Liver (tissue), 9 donors: Measurements from ENCODE around the gene MIDN. TPM values are rescaled to one million over a fixed set of nuclear protein-coding genes. Genes with fewer than 3 reads are reported as not detected.

Experiments
- DNase-seq: peaks from one replicate; pipeline ENCODE4 v3.0.0-alpha.2; 2017; ENCODE audit warnings: low spot score
- H3K27ac ChIP-seq, 2 donors: one replicate each; pipeline ENCODE4 v1.7.0; 2013; ENCODE audit warnings: inconsistent platforms in 2 of 2, low read length in 2 of 2, control low read depth in 1 of 2, low read depth in 1 of 2, mild to moderate bottlenecking in 1 of 2
- H3K27me3 ChIP-seq, 4 donors: one replicate each; pipeline versions ENCODE4 v1.6.1 to v1.7.0; 2013; ENCODE audit warnings: low read length in 3 of 4, inconsistent platforms in 1 of 4, mild to moderate bottlenecking in 1 of 4, moderate library complexity in 1 of 4; ENCODE audit not compliant: control insufficient read depth in 4 of 4, insufficient read depth in 4 of 4
- H3K36me3 ChIP-seq, 4 donors: one replicate each; pipeline versions ENCODE4 v1.6.1 to v1.7.0; 2013; ENCODE audit warnings: low read length in 3 of 4, mild to moderate bottlenecking in 3 of 4, low read depth in 1 of 4, moderate library complexity in 1 of 4; ENCODE audit not compliant: control insufficient read depth in 4 of 4, insufficient read depth in 3 of 4
- H3K4me1 ChIP-seq, 4 donors: one replicate each; pipeline versions ENCODE4 v1.6.1 to v1.7.0; 2013; ENCODE audit warnings: low read length in 3 of 4, mild to moderate bottlenecking in 3 of 4, moderate library complexity in 1 of 4; ENCODE audit not compliant: control insufficient read depth in 4 of 4, insufficient read depth in 4 of 4
- H3K4me3 ChIP-seq, 3 donors: one replicate each; pipeline versions ENCODE4 v1.6.1 to v1.7.0; 2013; ENCODE audit warnings: low read length in 3 of 3, control low read depth in 1 of 3, low read depth in 1 of 3, mild to moderate bottlenecking in 1 of 3
- H3K9ac ChIP-seq, 2 donors: one replicate each; pipeline ENCODE4 v1.7.0; 2013; ENCODE audit warnings: low read length in 2 of 2, mild to moderate bottlenecking in 2 of 2, moderate library complexity in 2 of 2, control low read depth in 1 of 2, low read depth in 1 of 2
- H3K9me3 ChIP-seq, 4 donors: one replicate each; pipeline versions ENCODE4 v1.6.1 to v1.7.0; 2013; ENCODE audit warnings: low read length in 3 of 4; ENCODE audit not compliant: control insufficient read depth in 4 of 4
- EGR1 ChIP-seq, 2 donors: IDR thresholded peaks; 2 replicates each; pipeline ENCODE4 v1.6.1; 2016 to 2018; ENCODE audit warnings: antibody characterized with exemption in 2 of 2, low read depth in 2 of 2
- FOXA1 ChIP-seq: IDR thresholded peaks from 2 replicates; pipeline ENCODE4 v1.6.1; 2016; ENCODE audit warnings: antibody characterized with exemption
- FOXA2 ChIP-seq: IDR thresholded peaks from 2 replicates; pipeline ENCODE4 v1.6.1; 2016; ENCODE audit warnings: antibody characterized with exemption
- GABPA ChIP-seq, 2 donors: IDR thresholded peaks in 1 of 2; conservative IDR thresholded peaks in 1 of 2; 2 replicates each; pipeline ENCODE4 v1.6.1; 2016; ENCODE audit warnings: antibody characterized with exemption in 2 of 2, mild to moderate bottlenecking in 1 of 2, moderate library complexity in 1 of 2
- HNF4A ChIP-seq, 2 donors: conservative IDR thresholded peaks; 2 replicates each; pipeline ENCODE4 v1.6.1; 2016; ENCODE audit warnings: antibody characterized with exemption in 2 of 2, mild to moderate bottlenecking in 2 of 2
- HNF4G ChIP-seq: IDR thresholded peaks from 2 replicates; pipeline ENCODE4 v1.6.1; 2016; ENCODE audit warnings: antibody characterized with exemption
- JUND ChIP-seq, 2 donors: IDR thresholded peaks; 2 replicates each; pipeline ENCODE4 v1.6.1; 2016; ENCODE audit warnings: antibody characterized with exemption in 2 of 2
- RAD21 ChIP-seq, 2 donors: IDR thresholded peaks; 2 replicates each; pipeline ENCODE4 v1.6.1; 2016; ENCODE audit warnings: antibody characterized with exemption in 2 of 2, mild to moderate bottlenecking in 2 of 2
- RXRA ChIP-seq, 2 donors: IDR thresholded peaks; 2 replicates each; pipeline ENCODE4 v1.6.1; 2017 to 2018; ENCODE audit warnings: antibody characterized with exemption in 2 of 2, mild to moderate bottlenecking in 1 of 2
- TAF1 ChIP-seq: conservative IDR thresholded peaks from 2 replicates; pipeline ENCODE4 v1.6.1; 2016; ENCODE audit warnings: antibody characterized with exemption, mild to moderate bottlenecking
- YY1 ChIP-seq: IDR thresholded peaks from 2 replicates; pipeline ENCODE4 v1.6.1; 2016; ENCODE audit warnings: antibody characterized with exemption, mild to moderate bottlenecking
- WGBS: extraction: QIAGEN DNeasy Blood & Tissue Kit; methylation state at CpG from one replicate; pipeline ENCODE4 v1.1.7; 2013; 5-methylcytosine and 5-hydroxymethylcytosine counted together
- polyA plus RNA-seq, 2 donors: library from polyadenylated mRNA; stranded (reverse) in 1 of 2; unstranded in 1 of 2; fragments of 200-250 nt in 1 of 2; fragments of >200 nt in 1 of 2; fragmentation: Nextera tagmentation in 1 of 2; extraction: Ambion mirVana in 1 of 2; gene quantifications; one replicate each; pipeline versions ENCODE4 v1.2.1 to v1.2.3, GENCODE V29; 2013 to 2015
- total RNA-seq, 2 donors: library from RNA; depleted of rRNA; stranded (reverse); fragments of >200 nt; gene quantifications; one replicate each; pipeline ENCODE4 v1.2.3, GENCODE V29; 2014
- TF ChIP-seq, protein P1 (sequence below): IDR thresholded peaks from 2 replicates; pipeline ENCODE4 v1.6.1; 2016; ENCODE audit warnings: antibody characterized with exemption
- TF ChIP-seq, protein P2 (sequence below): IDR thresholded peaks from 2 replicates; pipeline ENCODE4 v1.6.1; 2016; ENCODE audit warnings: antibody characterized with exemption
- TF ChIP-seq, protein P3 (sequence below): fragments of 150-350 bp; IDR thresholded peaks from 2 replicates; pipeline ENCODE4 v1.5.1; 2017; ENCODE audit warnings: improper control_type of control experiment, low read depth, low read length; ENCODE audit not compliant: missing input control
- TF ChIP-seq, protein P4 (sequence below): IDR thresholded peaks from 2 replicates; pipeline ENCODE4 v1.6.1; 2016; ENCODE audit warnings: antibody characterized with exemption
- donor health status: healthy.
- donor health status: healthy.
- donor health status: healthy.
- donor health status: healthy.
- donor health status: healthy.

Gene MIDN
- total and polyA plus RNA-seq, 4 donors, result 2.9 to 22.9 (median 11.8) TPM

DNA sequence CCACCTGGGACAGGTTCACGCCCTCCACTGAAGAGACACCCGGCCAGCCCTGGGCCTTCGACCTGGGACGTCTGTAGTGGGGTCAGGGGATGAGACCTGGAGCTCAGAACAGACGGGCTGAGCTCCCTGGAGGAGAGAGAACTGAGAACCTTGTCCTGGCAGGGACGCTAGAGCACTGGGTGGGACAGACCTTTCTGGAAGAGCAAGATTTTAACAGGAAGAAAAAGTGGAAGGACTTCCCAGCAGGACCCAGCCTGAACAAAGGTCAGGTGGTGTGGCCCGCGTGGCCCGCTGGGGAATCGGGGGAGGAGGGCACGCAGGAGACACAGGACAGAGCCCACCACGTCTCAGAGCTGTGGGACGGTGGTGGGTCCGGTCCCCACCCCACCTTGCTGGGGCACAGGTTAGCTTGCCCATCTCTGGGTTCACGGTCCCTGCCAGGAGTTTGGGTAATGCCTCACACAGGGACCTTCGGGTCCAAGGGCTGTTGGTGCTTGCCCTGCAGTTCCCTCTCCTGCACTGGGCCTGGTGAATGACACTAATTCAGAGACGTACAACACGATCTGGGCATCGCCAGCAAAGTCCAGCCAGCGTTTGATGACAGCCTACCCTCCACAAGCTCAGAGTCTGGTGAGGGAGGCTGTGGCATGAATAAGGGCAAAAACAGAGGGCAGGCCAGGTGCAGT lies 36.1 kb downstream of the MIDN start (continued):
- TF ChIP-seq, protein P1, sequence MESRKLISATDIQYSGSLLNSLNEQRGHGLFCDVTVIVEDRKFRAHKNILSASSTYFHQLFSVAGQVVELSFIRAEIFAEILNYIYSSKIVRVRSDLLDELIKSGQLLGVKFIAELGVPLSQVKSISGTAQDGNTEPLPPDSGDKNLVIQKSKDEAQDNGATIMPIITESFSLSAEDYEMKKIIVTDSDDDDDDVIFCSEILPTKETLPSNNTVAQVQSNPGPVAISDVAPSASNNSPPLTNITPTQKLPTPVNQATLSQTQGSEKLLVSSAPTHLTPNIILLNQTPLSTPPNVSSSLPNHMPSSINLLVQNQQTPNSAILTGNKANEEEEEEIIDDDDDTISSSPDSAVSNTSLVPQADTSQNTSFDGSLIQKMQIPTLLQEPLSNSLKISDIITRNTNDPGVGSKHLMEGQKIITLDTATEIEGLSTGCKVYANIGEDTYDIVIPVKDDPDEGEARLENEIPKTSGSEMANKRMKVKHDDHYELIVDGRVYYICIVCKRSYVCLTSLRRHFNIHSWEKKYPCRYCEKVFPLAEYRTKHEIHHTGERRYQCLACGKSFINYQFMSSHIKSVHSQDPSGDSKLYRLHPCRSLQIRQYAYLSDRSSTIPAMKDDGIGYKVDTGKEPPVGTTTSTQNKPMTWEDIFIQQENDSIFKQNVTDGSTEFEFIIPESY, result no peak
- TF ChIP-seq JUND (IDR thresholded peaks at IDR 0.05) (no peak), TAF1 (no peak), RAD21 (IDR thresholded peaks at IDR 0.05) (peak in 1 of 2 donors; percentile 9), HNF4A (conservative IDR thresholded peaks at IDR 0.05) (peak; percentile 80 to 82), HNF4G (peak; percentile 36), EGR1 (IDR thresholded peaks at IDR 0.05; ENCODE audit: low read depth in 2 of 2) (peak in 1 of 2 donors; percentile 8), GABPA (IDR thresholded peaks at IDR 0.05 in 1 of 2, conservative IDR thresholded peaks at IDR 0.05 in 1 of 2) (no peak)
- TF ChIP-seq, protein P2, sequence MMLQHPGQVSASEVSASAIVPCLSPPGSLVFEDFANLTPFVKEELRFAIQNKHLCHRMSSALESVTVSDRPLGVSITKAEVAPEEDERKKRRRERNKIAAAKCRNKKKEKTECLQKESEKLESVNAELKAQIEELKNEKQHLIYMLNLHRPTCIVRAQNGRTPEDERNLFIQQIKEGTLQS, result no peak

DNA sequence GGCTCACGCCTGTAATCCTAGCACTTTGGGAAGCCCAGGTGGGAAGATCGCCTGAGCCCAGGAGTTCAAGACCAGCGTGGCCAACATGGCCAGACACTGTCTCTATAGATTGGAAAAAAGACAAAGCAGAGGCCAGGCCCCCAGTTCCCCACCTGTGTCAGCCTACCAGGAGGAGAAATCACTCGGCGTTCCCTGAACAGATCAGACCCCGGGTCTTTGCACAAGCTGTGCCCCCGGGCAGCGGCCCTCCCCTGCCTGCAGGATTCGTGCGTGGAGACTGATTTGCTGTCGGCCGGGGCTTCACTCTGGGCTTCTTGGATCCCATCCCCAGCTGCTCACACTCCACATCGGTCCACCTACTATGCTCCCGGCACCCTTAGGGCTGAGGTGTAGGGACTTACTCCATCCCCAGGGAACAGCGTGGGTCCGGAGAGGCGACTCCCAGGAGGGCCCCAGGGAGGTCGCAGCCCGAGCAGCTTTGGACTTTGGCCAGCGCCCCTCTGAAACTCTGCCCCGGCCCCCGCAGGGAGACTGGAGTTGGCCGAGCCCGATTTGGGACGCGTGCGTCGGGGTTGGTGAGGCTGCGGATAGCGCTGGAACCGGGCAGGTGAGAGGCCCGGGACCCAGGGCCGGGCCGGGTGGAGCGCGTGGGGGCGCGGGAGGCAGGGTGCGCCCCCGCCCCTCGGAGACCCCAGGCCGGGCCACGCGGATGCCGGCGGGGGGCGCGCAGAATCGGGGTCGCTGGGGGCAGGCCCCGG lies 36.8 kb downstream of the MIDN start:
- peak overlapping the region; percentile 82 to 90 for H3K27ac ChIP-seq
- H3K27me3 ChIP-seq, result no peaks in the 10 kb centered on the region
- H3K4me3 ChIP-seq, result peak overlapping the region in 1 of 3 donors; percentile 73
- no peak for DNase-seq
- TF ChIP-seq TAF1, result no peak
- H3K4me1 ChIP-seq, result peaks cover 15 to 53% (median 34%) of the 10 kb centered on the region in 4 donors
- H3K36me3 ChIP-seq, result no peaks in the 10 kb centered on the region
- 25% methylated on average over 51 of the region's 51 CpGs for WGBS
- peak overlapping the region in 1 of 2 donors; percentile 37 for H3K9ac ChIP-seq
- no peaks in the 10 kb centered on the region for H3K9me3 ChIP-seq

DNA sequence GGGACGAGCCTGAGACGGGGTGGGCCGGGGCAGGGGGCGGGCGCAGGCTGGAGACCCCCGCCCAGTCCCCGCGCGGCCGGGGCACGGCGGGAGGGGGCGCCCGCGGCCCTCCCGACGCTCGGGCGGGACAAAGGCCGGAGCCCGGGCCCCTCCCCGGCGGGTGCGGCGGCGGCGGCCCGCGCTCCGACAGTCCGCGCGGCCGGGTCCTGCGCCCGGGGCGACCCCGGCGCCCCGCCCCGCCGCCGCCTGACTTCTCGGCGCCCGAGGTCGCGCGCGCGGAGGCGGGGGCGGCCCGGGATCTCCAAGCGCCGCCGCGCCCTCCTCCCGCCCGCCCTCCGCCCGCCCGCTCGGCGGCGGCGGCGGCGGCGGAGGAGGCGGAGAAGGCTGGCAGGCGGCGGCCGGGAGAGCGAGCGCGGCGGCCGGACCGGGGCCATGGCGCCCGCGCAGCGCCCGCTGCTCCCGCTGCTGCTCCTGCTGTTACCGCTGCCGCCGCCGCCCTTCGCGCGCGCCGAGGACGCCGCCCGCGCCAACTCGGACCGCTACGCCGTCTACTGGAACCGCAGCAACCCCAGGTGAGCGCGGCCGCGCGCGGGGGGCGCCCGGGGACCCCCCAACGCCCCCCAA lies 37.5 kb downstream of the MIDN start, which contains the start of gene EFNA2:
EFNA2 (plus strand) TSS at position 137 of the 624 bp plus-strand sequence; CDS start at position 433, 296 bp downstream.
- no peak for DNase-seq
- H3K36me3 ChIP-seq, result no peaks in the 10 kb centered on the region
- H3K4me3 ChIP-seq, result peak within 1 kb of the TSS in 2 of 3 donors; percentile 2 to 73
- no peaks in the 10 kb centered on the region for H3K27me3 ChIP-seq
- no peaks in the 10 kb centered on the region for H3K9me3 ChIP-seq
- peak within 1 kb of the TSS in 1 of 2 donors; percentile 37 for H3K9ac ChIP-seq
- H3K4me1 ChIP-seq, result peaks cover 15 to 55% (median 34%) of the 10 kb centered on the region in 4 donors
- under 1% methylated on average over 113 of the region's 113 CpGs for WGBS
- peak within 1 kb of the TSS; percentile 82 to 90 for H3K27ac ChIP-seq
- TF ChIP-seq, protein P3, sequence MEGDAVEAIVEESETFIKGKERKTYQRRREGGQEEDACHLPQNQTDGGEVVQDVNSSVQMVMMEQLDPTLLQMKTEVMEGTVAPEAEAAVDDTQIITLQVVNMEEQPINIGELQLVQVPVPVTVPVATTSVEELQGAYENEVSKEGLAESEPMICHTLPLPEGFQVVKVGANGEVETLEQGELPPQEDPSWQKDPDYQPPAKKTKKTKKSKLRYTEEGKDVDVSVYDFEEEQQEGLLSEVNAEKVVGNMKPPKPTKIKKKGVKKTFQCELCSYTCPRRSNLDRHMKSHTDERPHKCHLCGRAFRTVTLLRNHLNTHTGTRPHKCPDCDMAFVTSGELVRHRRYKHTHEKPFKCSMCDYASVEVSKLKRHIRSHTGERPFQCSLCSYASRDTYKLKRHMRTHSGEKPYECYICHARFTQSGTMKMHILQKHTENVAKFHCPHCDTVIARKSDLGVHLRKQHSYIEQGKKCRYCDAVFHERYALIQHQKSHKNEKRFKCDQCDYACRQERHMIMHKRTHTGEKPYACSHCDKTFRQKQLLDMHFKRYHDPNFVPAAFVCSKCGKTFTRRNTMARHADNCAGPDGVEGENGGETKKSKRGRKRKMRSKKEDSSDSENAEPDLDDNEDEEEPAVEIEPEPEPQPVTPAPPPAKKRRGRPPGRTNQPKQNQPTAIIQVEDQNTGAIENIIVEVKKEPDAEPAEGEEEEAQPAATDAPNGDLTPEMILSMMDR, result no peak
- TF ChIP-seq, protein P4, sequence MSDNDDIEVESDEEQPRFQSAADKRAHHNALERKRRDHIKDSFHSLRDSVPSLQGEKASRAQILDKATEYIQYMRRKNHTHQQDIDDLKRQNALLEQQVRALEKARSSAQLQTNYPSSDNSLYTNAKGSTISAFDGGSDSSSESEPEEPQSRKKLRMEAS, result no peak
- TF ChIP-seq TAF1, result no peak
- no peak for TF ChIP-seq RXRA (IDR thresholded peaks at IDR 0.05)
- no peak for TF ChIP-seq YY1
- no peak for TF ChIP-seq HNF4G
- TF ChIP-seq RAD21 (IDR thresholded peaks at IDR 0.05), result no peak
- TF ChIP-seq FOXA1, result no peak
- no peak for TF ChIP-seq FOXA2
- TF ChIP-seq GABPA (IDR thresholded peaks at IDR 0.05 in 1 of 2, conservative IDR thresholded peaks at IDR 0.05 in 1 of 2), result no peak
